C4-2B (cell line): ENCODE data around the gene PIK3R5.

Source experiments
- CTCF ChIP-seq: fragments of 450-650 bp; conservative IDR thresholded peaks from 2 replicates; pipeline ENCODE4 v1.5.1; 2017; ENCODE audit warnings: mild to moderate bottlenecking
- ZFX ChIP-seq: fragments of 450-650 bp; IDR thresholded peaks from 2 replicates; pipeline ENCODE4 v1.6.1; 2017

GRCh38 chr17:8913879-8914278 lies 51.6 kb downstream of the PIK3R5 start:
- TF ChIP-seq ZFX = no peak
- TF ChIP-seq CTCF = no peak
